HL-60 (cell line): ENCODE data around the gene PTPRR.

Source experiments
- CTCF ChIP-seq: IDR thresholded peaks from one replicate; pipeline ENCODE4 v1.5.1; 2011; ENCODE audit warnings: low read length, control low read depth, inconsistent platforms; ENCODE audit not compliant: insufficient read depth
- POLR2AphosphoS5 ChIP-seq: IDR thresholded peaks from 2 replicates; pipeline ENCODE4 v1.6.1; 2012; ENCODE audit warnings: low read depth
- REST ChIP-seq: IDR thresholded peaks from 2 replicates; pipeline ENCODE4 v1.6.1; 2012; ENCODE audit warnings: low read depth; ENCODE audit not compliant: insufficient replicate concordance
- SPI1 ChIP-seq: IDR thresholded peaks from 2 replicates; pipeline ENCODE4 v1.6.1; 2012; ENCODE audit warnings: low read depth, mild to moderate bottlenecking, borderline replicate concordance

GRCh38 chr12:70835948-70836347 lies 84.6 kb downstream of the PTPRR start:
- TF ChIP-seq CTCF (no peak), REST (no peak), POLR2AphosphoS5 (no peak), SPI1 (no peak)
